Mesendoderm (in vitro differentiated cells): ENCODE results near the gene TAP1. TPM values are rescaled to one million over a fixed set of nuclear protein-coding genes. Genes with fewer than 3 reads are reported as not detected.

Experiments used
- DNase-seq: peaks from one replicate; pipeline ENCODE4 v3.0.0; 2013
- H2AK5ac ChIP-seq: 2 replicates; pipeline ENCODE4 v1.6.1; 2013; ENCODE audit warnings: low read length, inconsistent platforms
- H2BK120ac ChIP-seq: 2 replicates; pipeline ENCODE4 v1.6.1; 2013; ENCODE audit warnings: low read depth, mild to moderate bottlenecking, low read length, moderate library complexity, mixed read lengths
- H2BK15ac ChIP-seq: replicated peaks from 2 replicates; pipeline ENCODE4 v1.6.1; 2013; ENCODE audit warnings: low read depth, mild to moderate bottlenecking, moderate library complexity
- H2BK5ac ChIP-seq: 2 replicates; pipeline ENCODE4 v1.6.1; 2013; ENCODE audit warnings: low read length, inconsistent platforms
- H3K18ac ChIP-seq: 2 replicates; pipeline ENCODE4 v1.6.1; 2013; ENCODE audit warnings: mild to moderate bottlenecking, low read length, mixed read lengths
- H3K23ac ChIP-seq: one replicate; pipeline ENCODE4 v1.6.1; 2013; ENCODE audit warnings: low read length
- H3K27ac ChIP-seq: 2 replicates; pipeline ENCODE4 v1.5.1; 2013; ENCODE audit warnings: low read depth, mild to moderate bottlenecking, inconsistent platforms, low read length, moderate library complexity
- H3K27me3 ChIP-seq: 2 replicates; pipeline ENCODE4 v1.6.1; 2013; ENCODE audit warnings: low read length, control low read depth, mild to moderate bottlenecking, inconsistent platforms; ENCODE audit not compliant: insufficient read depth, poor library complexity
- H3K36me3 ChIP-seq: 2 replicates; pipeline ENCODE4 v1.6.1; 2013; ENCODE audit warnings: low read length, inconsistent platforms; ENCODE audit not compliant: control insufficient read depth, insufficient read depth
- H3K4ac ChIP-seq: one replicate; pipeline ENCODE4 v1.6.1; 2013; ENCODE audit warnings: low read depth, mild to moderate bottlenecking, low read length, moderate library complexity
- H3K4me1 ChIP-seq: 2 replicates; pipeline ENCODE4 v1.6.1; 2013; ENCODE audit warnings: low read depth, low read length, inconsistent platforms; ENCODE audit not compliant: control insufficient read depth
- H3K4me2 ChIP-seq: 2 replicates; pipeline ENCODE4 v1.6.1; 2013; ENCODE audit warnings: low read length
- H3K4me3 ChIP-seq: 2 replicates; pipeline ENCODE4 v1.5.1; 2013; ENCODE audit warnings: mild to moderate bottlenecking, low read length
- H3K56ac ChIP-seq: one replicate; pipeline ENCODE4 v1.6.1; 2013; ENCODE audit warnings: low read length
- H3K79me1 ChIP-seq: 2 replicates; pipeline ENCODE4 v1.6.1; 2013; ENCODE audit warnings: low read length, inconsistent platforms
- H3K79me2 ChIP-seq: 2 replicates; pipeline ENCODE4 v1.6.1; 2013; ENCODE audit warnings: mild to moderate bottlenecking, low read length; ENCODE audit not compliant: control insufficient read depth, insufficient read depth
- H3K9ac ChIP-seq: 2 replicates; pipeline ENCODE4 v1.6.1; 2013; ENCODE audit warnings: low read length, inconsistent platforms
- H4K5ac ChIP-seq: one replicate; pipeline ENCODE4 v1.6.1; 2013; ENCODE audit warnings: low read length
- H4K8ac ChIP-seq: one replicate; pipeline ENCODE4 v1.6.1; 2013; ENCODE audit warnings: low read depth, mild to moderate bottlenecking, control low read depth, low read length, moderate library complexity
- WGBS: extraction: QIAGEN DNeasy Blood & Tissue Kit; methylation state at CpG from one replicate; pipeline ENCODE4 v1.1.7; 2013; ENCODE audit warnings: low lambda C conversion rate, missing lambda C conversion rate; ENCODE audit not compliant: insufficient coverage; ENCODE audit errors: extremely low coverage; 5-methylcytosine and 5-hydroxymethylcytosine counted together
- small RNA-seq: library from polyadenylated mRNA; stranded (forward); fragments of <200 nt; extraction: miRNeasy Mini kit (QIAGEN cat#:217004); gene quantifications from one replicate; pipeline ENCODE3, GENCODE V24; 2013; ENCODE audit not compliant: insufficient read depth

The TAP1 gene

GRCh38 chr6:32799168-32799567, 54.3 kb downstream of the TAP1 start:
- no peak overlapping the region for H4K5ac ChIP-seq
- H3K4ac ChIP-seq: no peak overlapping the region
- H3K9ac ChIP-seq: no peak overlapping the region
- no CpG with 5 or more reads among the region's 3 CpGs for WGBS
- H3K27ac ChIP-seq: no peak overlapping the region
- no peaks in the 10 kb centered on the region for H3K36me3 ChIP-seq
- no peak overlapping the region for H3K4me3 ChIP-seq
- H3K4me2 ChIP-seq: no peak overlapping the region
- H2AK5ac ChIP-seq: no peak overlapping the region
- H3K79me2 ChIP-seq: no peaks in the 10 kb centered on the region
- no peak overlapping the region for H2BK5ac ChIP-seq
- no peak for DNase-seq
- H3K23ac ChIP-seq: no peak overlapping the region
- H3K56ac ChIP-seq: no peak overlapping the region
- H4K8ac ChIP-seq: no peak overlapping the region
- no peak overlapping the region for H2BK15ac ChIP-seq
- no peak overlapping the region for H2BK120ac ChIP-seq
- no peaks in the 10 kb centered on the region for H3K79me1 ChIP-seq
- H3K18ac ChIP-seq: no peak overlapping the region
- no peaks in the 10 kb centered on the region for H3K27me3 ChIP-seq
- no peaks in the 10 kb centered on the region for H3K4me1 ChIP-seq

GRCh38 chr6:32796848-32797776, 56.4 kb downstream of the TAP1 start:
- H3K4me2 ChIP-seq: peak overlapping the region; percentile 65
- no CpG with 5 or more reads among the region's 30 CpGs for WGBS
- H2BK5ac ChIP-seq: no peak overlapping the region
- no peaks in the 10 kb centered on the region for H3K79me1 ChIP-seq
- DNase-seq: peak; percentile 64
- no peak overlapping the region for H4K5ac ChIP-seq
- H3K9ac ChIP-seq: peak overlapping the region; percentile 42
- H2AK5ac ChIP-seq: no peak overlapping the region
- H3K27ac ChIP-seq: no peak overlapping the region
- no peak overlapping the region for H3K4me3 ChIP-seq
- H3K4ac ChIP-seq: no peak overlapping the region
- H3K36me3 ChIP-seq: no peaks in the 10 kb centered on the region
- no peaks in the 10 kb centered on the region for H3K4me1 ChIP-seq
- H3K79me2 ChIP-seq: no peaks in the 10 kb centered on the region
- no peak overlapping the region for H2BK15ac ChIP-seq
- H3K56ac ChIP-seq: peak overlapping the region; percentile 17
- H3K18ac ChIP-seq: no peak overlapping the region
- no peak overlapping the region for H2BK120ac ChIP-seq
- no peak overlapping the region for H3K23ac ChIP-seq
- no peak overlapping the region for H4K8ac ChIP-seq
- no peaks in the 10 kb centered on the region for H3K27me3 ChIP-seq

Small RNAs within 50 kb of the gene (small RNA-seq; reads per million reads assigned to genes)
- not detected for gene HLA-Z
